Ishikawa (cell line): ENCODE results near the gene CFAP54.

Experiments
- CEBPB ChIP-seq: IDR thresholded peaks from 2 replicates; pipeline ENCODE4 v1.6.1; 2012
- CREB1 ChIP-seq: IDR thresholded peaks from 2 replicates; pipeline ENCODE4 v1.6.1; 2012; ENCODE audit warnings: low read depth
- EGR1 ChIP-seq: IDR thresholded peaks from 2 replicates; pipeline ENCODE4 v1.6.1; 2012
- RAD21 ChIP-seq: IDR thresholded peaks from 2 replicates; pipeline ENCODE4 v1.6.1; 2012; ENCODE audit warnings: low read depth
- TAF1 ChIP-seq: IDR thresholded peaks from 2 replicates; pipeline ENCODE4 v1.6.1; 2012; ENCODE audit warnings: low read depth, mild to moderate bottlenecking
- TEAD4 ChIP-seq: IDR thresholded peaks from 2 replicates; pipeline ENCODE4 v1.6.1; 2012
- YY1 ChIP-seq: IDR thresholded peaks from 2 replicates; pipeline ENCODE4 v1.6.1; 2012; ENCODE audit warnings: low read depth
- ZBTB7A ChIP-seq: IDR thresholded peaks from 2 replicates; pipeline ENCODE4 v1.6.1; 2012; ENCODE audit warnings: low read depth
- TF ChIP-seq, protein P1 (sequence below): IDR thresholded peaks from 2 replicates; pipeline ENCODE4 v1.6.1; 2012
- TF ChIP-seq, protein P2 (sequence below): IDR thresholded peaks from 2 replicates; pipeline ENCODE4 v1.6.1; 2012; ENCODE audit warnings: low read depth, mild to moderate bottlenecking
- TF ChIP-seq, protein P3 (sequence below): IDR thresholded peaks from 2 replicates; pipeline ENCODE4 v1.6.1; 2012

DNA sequence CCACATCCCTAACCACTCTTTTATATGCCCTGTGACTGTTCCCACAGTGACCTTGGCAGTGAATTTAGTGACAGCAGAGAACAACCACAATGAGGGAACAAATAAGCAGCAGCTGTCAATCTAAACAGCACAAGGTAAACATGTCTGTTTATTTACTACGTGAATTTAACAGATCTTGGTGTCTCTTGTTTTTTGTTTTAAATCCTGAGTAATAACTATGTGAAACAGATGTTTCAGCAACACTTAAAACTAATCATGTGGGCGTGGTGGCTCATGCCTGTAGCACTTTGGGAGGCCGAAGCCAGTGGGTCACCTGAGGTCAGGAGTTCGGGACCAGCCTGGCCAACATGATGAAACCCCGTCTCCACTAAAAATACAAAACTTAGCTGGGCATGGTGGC, 17.0 kb upstream of the CFAP54 start:
- TF ChIP-seq, protein P1, sequence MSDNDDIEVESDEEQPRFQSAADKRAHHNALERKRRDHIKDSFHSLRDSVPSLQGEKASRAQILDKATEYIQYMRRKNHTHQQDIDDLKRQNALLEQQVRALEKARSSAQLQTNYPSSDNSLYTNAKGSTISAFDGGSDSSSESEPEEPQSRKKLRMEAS = no peak
- no peak for TF ChIP-seq EGR1
- TF ChIP-seq YY1 = no peak
- TF ChIP-seq ZBTB7A = no peak
- no peak for TF ChIP-seq RAD21
- no peak for TF ChIP-seq TAF1
- TF ChIP-seq, protein P2, sequence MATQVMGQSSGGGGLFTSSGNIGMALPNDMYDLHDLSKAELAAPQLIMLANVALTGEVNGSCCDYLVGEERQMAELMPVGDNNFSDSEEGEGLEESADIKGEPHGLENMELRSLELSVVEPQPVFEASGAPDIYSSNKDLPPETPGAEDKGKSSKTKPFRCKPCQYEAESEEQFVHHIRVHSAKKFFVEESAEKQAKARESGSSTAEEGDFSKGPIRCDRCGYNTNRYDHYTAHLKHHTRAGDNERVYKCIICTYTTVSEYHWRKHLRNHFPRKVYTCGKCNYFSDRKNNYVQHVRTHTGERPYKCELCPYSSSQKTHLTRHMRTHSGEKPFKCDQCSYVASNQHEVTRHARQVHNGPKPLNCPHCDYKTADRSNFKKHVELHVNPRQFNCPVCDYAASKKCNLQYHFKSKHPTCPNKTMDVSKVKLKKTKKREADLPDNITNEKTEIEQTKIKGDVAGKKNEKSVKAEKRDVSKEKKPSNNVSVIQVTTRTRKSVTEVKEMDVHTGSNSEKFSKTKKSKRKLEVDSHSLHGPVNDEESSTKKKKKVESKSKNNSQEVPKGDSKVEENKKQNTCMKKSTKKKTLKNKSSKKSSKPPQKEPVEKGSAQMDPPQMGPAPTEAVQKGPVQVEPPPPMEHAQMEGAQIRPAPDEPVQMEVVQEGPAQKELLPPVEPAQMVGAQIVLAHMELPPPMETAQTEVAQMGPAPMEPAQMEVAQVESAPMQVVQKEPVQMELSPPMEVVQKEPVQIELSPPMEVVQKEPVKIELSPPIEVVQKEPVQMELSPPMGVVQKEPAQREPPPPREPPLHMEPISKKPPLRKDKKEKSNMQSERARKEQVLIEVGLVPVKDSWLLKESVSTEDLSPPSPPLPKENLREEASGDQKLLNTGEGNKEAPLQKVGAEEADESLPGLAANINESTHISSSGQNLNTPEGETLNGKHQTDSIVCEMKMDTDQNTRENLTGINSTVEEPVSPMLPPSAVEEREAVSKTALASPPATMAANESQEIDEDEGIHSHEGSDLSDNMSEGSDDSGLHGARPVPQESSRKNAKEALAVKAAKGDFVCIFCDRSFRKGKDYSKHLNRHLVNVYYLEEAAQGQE = no peak
- TF ChIP-seq TEAD4 = no peak
- TF ChIP-seq, protein P3, sequence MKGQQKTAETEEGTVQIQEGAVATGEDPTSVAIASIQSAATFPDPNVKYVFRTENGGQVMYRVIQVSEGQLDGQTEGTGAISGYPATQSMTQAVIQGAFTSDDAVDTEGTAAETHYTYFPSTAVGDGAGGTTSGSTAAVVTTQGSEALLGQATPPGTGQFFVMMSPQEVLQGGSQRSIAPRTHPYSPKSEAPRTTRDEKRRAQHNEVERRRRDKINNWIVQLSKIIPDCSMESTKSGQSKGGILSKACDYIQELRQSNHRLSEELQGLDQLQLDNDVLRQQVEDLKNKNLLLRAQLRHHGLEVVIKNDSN = no peak
- no peak for TF ChIP-seq CREB1
- no peak for TF ChIP-seq CEBPB
